Uterus (tissue), 2 donors: Measurements from ENCODE around the gene PRR5L.

ENCODE experiments used
- CTCF ChIP-seq, 4 experiments: fragments of 200-600 bp in 2 of 4; fragments of 450-650 bp in 2 of 4; sonication (generic) in 2 of 4; IDR thresholded peaks; one replicate each; pipeline ENCODE4 v1.5.1; 2016 to 2019; ENCODE audit warnings: antibody characterized with exemption in 4 of 4, mild to moderate bottlenecking in 2 of 4, moderate library complexity in 1 of 4
- POLR2A ChIP-seq, 2 donors: fragments of 450-650 bp; IDR thresholded peaks; one replicate each; pipeline ENCODE4 v1.6.1; 2016; ENCODE audit warnings: antibody characterized with exemption in 2 of 2, mild to moderate bottlenecking in 1 of 2, moderate library complexity in 1 of 2

- TF ChIP-seq CTCF (IDR thresholded peaks at IDR 0.05) (no peak), POLR2A (IDR thresholded peaks at IDR 0.05) (no peak)
Observed at GRCh38 chr11:36295926-36296325, at the start of gene PRR5L.
